ENCODE measurements around the gene SRM.

DNA sequence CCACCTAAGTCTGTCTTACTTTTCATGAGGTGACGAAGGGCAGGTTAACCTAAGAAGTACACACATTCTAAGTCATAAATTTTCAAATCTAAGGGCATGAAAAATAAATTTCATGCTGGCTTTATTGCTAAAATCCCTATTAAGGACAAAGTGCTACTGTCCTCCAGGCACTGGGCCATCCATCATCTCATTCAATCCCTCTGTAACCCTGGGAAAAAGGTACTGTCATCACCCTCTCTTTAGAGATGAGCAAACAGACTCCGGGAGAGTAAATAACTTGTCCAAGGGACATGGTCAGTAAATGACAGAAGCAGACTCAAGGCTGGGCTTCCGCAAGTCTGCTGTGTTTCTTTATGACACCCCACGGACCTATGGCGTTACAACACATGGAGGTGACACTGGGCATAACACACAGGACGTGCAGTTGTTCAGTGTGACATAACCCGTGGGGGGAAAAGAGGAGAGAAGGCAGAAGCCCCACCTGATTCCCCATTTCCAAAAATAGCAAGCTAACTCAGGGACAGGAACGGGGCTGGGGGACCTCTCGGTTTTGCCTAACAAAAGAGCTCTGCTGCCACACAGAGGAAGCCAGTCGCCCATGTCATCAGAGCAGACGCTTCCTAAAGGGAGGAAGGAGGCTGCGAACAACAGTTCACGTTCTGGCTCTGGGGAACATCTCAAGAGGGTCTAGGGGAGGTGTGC, 12.5 kb upstream of the SRM start:
- TF ChIP-seq CEBPB (IDR thresholded peaks at IDR 0.05; ENCODE audit: low read depth) (no peak), EZH2 (IDR thresholded peaks at IDR 0.05) (no peak), SIN3A (IDR thresholded peaks at IDR 0.05; ENCODE audit: low read depth) (no peak), ZFX (IDR thresholded peaks at IDR 0.05) (no peak), POLR2AphosphoS5 (IDR thresholded peaks at IDR 0.05; ENCODE audit: low read depth, low read length) (no peak), ELF1 (IDR thresholded peaks at IDR 0.05; ENCODE audit: borderline replicate concordance, low read depth) (no peak), POLR2A (IDR thresholded peaks at IDR 0.05; ENCODE audit: borderline replicate concordance, extremely low read depth, insufficient read depth, insufficient read length) (no peak), JUND (IDR thresholded peaks at IDR 0.05) (no peak), EZH2phosphoT487 (IDR thresholded peaks at IDR 0.05; ENCODE audit: borderline replicate concordance) (no peak), TCF7L2 (IDR thresholded peaks at IDR 0.05; ENCODE audit: borderline replicate concordance, extremely low read depth, insufficient read depth, insufficient read length) (no peak)
- TF ChIP-seq, protein P1, sequence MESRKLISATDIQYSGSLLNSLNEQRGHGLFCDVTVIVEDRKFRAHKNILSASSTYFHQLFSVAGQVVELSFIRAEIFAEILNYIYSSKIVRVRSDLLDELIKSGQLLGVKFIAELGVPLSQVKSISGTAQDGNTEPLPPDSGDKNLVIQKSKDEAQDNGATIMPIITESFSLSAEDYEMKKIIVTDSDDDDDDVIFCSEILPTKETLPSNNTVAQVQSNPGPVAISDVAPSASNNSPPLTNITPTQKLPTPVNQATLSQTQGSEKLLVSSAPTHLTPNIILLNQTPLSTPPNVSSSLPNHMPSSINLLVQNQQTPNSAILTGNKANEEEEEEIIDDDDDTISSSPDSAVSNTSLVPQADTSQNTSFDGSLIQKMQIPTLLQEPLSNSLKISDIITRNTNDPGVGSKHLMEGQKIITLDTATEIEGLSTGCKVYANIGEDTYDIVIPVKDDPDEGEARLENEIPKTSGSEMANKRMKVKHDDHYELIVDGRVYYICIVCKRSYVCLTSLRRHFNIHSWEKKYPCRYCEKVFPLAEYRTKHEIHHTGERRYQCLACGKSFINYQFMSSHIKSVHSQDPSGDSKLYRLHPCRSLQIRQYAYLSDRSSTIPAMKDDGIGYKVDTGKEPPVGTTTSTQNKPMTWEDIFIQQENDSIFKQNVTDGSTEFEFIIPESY (IDR thresholded peaks at IDR 0.05; ENCODE audit: extremely low read depth, insufficient replicate concordance, low read length) = no peak
- TF ChIP-seq, protein P2, sequence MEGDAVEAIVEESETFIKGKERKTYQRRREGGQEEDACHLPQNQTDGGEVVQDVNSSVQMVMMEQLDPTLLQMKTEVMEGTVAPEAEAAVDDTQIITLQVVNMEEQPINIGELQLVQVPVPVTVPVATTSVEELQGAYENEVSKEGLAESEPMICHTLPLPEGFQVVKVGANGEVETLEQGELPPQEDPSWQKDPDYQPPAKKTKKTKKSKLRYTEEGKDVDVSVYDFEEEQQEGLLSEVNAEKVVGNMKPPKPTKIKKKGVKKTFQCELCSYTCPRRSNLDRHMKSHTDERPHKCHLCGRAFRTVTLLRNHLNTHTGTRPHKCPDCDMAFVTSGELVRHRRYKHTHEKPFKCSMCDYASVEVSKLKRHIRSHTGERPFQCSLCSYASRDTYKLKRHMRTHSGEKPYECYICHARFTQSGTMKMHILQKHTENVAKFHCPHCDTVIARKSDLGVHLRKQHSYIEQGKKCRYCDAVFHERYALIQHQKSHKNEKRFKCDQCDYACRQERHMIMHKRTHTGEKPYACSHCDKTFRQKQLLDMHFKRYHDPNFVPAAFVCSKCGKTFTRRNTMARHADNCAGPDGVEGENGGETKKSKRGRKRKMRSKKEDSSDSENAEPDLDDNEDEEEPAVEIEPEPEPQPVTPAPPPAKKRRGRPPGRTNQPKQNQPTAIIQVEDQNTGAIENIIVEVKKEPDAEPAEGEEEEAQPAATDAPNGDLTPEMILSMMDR (IDR thresholded peaks at IDR 0.05 in 2 of 3, conservative IDR thresholded peaks at IDR 0.05 in 1 of 3; ENCODE audit: borderline replicate concordance in 1 of 3, insufficient read depth in 1 of 3, low read depth in 2 of 3, low read length in 2 of 3) = no peak
- TF ChIP-seq, protein P3, sequence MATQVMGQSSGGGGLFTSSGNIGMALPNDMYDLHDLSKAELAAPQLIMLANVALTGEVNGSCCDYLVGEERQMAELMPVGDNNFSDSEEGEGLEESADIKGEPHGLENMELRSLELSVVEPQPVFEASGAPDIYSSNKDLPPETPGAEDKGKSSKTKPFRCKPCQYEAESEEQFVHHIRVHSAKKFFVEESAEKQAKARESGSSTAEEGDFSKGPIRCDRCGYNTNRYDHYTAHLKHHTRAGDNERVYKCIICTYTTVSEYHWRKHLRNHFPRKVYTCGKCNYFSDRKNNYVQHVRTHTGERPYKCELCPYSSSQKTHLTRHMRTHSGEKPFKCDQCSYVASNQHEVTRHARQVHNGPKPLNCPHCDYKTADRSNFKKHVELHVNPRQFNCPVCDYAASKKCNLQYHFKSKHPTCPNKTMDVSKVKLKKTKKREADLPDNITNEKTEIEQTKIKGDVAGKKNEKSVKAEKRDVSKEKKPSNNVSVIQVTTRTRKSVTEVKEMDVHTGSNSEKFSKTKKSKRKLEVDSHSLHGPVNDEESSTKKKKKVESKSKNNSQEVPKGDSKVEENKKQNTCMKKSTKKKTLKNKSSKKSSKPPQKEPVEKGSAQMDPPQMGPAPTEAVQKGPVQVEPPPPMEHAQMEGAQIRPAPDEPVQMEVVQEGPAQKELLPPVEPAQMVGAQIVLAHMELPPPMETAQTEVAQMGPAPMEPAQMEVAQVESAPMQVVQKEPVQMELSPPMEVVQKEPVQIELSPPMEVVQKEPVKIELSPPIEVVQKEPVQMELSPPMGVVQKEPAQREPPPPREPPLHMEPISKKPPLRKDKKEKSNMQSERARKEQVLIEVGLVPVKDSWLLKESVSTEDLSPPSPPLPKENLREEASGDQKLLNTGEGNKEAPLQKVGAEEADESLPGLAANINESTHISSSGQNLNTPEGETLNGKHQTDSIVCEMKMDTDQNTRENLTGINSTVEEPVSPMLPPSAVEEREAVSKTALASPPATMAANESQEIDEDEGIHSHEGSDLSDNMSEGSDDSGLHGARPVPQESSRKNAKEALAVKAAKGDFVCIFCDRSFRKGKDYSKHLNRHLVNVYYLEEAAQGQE (IDR thresholded peaks at IDR 0.05; ENCODE audit: low read depth) = no peak
- TF ChIP-seq, protein P4, sequence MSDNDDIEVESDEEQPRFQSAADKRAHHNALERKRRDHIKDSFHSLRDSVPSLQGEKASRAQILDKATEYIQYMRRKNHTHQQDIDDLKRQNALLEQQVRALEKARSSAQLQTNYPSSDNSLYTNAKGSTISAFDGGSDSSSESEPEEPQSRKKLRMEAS (IDR thresholded peaks at IDR 0.05) = no peak

All from HCT116 (cell line).